ES-I3 (cell line): ENCODE results near the gene KRT73.

Experiments used
- H3K36me3 ChIP-seq: 2 replicates; pipeline ENCODE4 v1.6.1; 2013; ENCODE audit warnings: mild to moderate bottlenecking, low read length, control low read depth, moderate library complexity; ENCODE audit not compliant: insufficient read depth
- H3K4me1 ChIP-seq: 2 replicates; pipeline ENCODE4 v1.6.1; 2013; ENCODE audit warnings: mild to moderate bottlenecking, control low read depth, low read length; ENCODE audit not compliant: insufficient read depth
- H3K9ac ChIP-seq: 2 replicates; pipeline ENCODE4 v1.6.1; 2013; ENCODE audit warnings: low read depth, mild to moderate bottlenecking, low read length, moderate library complexity
- H3K9me3 ChIP-seq: 2 replicates; pipeline ENCODE4 v1.6.1; 2013; ENCODE audit warnings: mild to moderate bottlenecking, low read length, moderate library complexity; ENCODE audit not compliant: control insufficient read depth, insufficient read depth

KRT73 gene

DNA sequence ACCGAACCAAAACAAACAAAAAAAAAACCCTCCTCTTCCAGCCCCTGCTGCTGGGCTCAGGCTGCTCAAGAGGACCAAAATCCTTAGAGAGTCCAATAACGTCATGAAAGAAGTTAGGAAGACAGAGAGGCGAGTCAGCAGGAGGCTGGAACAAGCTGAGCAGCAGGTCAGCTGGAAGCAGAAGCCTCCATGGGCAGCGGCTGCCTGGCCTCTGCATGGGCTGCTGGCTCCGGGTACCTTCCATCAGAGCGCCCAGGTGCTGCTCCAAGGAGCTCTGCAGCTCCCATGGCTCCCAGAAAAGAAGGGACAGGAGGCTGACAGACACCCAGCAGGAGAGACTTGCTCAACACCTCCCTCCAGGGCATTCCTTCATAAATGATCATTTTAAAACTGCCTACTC lies 36.9 kb upstream of the KRT73 start:
- no peak overlapping the region for H3K9ac ChIP-seq
- no peaks in the 10 kb centered on the region for H3K36me3 ChIP-seq
- H3K4me1 ChIP-seq, result no peaks in the 10 kb centered on the region
- H3K9me3 ChIP-seq, result no peaks in the 10 kb centered on the region

DNA sequence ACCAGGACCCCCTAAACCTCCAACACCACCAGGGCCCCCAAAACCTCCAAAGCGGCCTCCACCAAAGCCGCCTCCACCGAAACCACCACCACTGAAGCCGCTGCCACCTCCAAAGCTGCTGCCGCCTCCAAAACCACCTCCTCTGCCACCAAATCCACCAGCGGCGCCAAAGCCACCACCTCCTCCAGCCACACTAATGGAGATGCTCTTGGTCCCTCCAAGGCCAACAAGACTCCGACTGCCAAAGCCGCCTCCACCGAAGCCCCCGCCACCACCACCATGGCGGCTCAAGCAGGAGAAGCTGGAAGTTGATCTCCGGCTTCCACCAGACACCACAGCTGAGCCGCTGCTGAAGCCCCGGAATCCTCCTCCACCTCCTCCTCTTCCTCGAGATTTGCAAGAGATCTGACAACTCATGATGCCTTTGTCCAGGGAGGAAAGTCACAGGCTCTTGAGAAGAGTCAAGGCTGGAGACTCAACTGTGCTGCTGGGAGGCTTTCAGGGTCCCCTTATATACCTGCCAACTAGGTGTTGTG lies 33.4 kb upstream of the KRT73 start, which contains the start of gene KRT2:
Gene KRT2, minus strand, starts transcription at position 486 of the 536 bp plus-strand sequence. Its CDS starts 69 bp downstream, at position 417.
- Histone ChIP-seq H3K4me1 (no peaks in the 10 kb centered on the region), H3K9me3 (no peaks in the 10 kb centered on the region), H3K36me3 (no peaks in the 10 kb centered on the region), H3K9ac (no peak within 1 kb of the TSS)

- no peaks in the 10 kb centered on the region for H3K4me1 ChIP-seq
- H3K9me3 ChIP-seq, result no peaks in the 10 kb centered on the region
- no peaks in the 10 kb centered on the region for H3K36me3 ChIP-seq
- H3K9ac ChIP-seq, result no peak overlapping the region
These were observed 32.2 kb upstream of the KRT73 start for GRCh38 chr12:52650520-52651081.

DNA sequence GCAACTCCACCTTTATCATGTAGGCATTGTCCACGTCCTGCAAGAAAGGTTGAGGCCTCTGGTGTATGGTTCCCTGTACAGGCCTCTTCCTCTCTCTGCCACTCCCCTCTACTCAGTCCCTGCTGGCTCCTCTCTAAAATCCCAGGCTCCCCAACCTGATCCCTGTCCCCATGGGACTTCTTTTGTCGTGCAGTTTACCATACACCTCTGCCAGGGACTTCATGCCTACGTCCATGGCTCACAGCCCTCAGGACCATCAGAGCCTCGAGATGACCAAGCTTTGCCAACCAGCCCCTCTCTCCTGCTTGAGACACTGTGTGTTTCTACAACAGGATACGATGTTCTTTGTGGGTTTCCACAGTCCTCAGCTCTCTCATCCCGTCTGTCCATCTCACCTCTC lies 30.7 kb upstream of the KRT73 start:
- no peak overlapping the region for H3K9ac ChIP-seq
- H3K9me3 ChIP-seq, result no peaks in the 10 kb centered on the region
- no peaks in the 10 kb centered on the region for H3K36me3 ChIP-seq
- H3K4me1 ChIP-seq, result no peaks in the 10 kb centered on the region

DNA sequence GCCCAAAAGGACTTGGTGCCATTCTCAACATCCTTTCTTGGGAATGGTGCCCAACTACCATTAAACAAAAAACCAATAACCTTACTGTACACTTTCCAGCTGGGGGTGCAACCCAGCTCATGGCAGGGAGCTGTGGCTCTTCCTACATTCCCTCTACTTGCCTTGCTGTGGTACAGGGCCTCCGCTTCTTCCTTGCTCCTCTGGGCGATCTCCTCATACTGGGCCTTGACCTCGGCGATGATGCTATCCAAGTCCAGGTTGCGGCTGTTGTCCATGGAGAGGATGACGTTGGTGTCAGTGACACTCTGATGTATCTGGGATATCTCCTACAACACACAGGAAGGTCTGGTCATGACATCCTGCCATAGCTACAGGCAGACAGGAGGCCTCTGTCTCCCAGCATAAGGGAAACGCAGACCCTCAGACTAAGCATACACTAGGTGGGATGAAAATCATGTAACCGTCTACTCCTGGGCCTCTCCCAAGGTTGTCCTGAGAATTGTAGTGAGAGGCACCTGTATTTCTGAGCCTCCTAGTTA lies 29.7 kb upstream of the KRT73 start:
- Histone ChIP-seq H3K9me3 (no peaks in the 10 kb centered on the region), H3K9ac (no peak overlapping the region), H3K4me1 (no peaks in the 10 kb centered on the region), H3K36me3 (no peaks in the 10 kb centered on the region)

DNA sequence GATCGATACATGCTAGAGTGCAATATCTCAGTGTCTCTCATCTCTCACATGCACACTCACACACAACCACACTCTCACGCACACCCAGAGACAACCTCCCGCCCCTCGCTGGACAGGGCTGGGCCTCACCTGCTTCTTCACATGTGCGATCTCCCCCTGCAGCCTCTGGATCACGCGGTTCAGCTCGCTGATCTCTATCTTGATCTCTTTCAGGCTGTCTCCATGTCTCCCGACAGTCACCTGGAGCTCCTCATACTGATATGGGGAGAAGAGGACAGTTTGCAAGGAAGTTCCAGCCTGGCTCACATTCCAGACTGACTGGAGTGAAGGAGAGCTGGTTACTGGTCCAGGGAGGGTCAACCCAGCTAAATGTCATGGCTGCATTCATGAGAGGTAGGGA lies 29.2 kb upstream of the KRT73 start:
- Histone ChIP-seq H3K9ac (no peak overlapping the region), H3K4me1 (no peaks in the 10 kb centered on the region), H3K36me3 (no peaks in the 10 kb centered on the region), H3K9me3 (no peaks in the 10 kb centered on the region)

GRCh38 chr12:52646613-52647012 lies 28.3 kb upstream of the KRT73 start:
- H3K9ac ChIP-seq, result no peak overlapping the region
- no peaks in the 10 kb centered on the region for H3K9me3 ChIP-seq
- no peaks in the 10 kb centered on the region for H3K36me3 ChIP-seq
- no peaks in the 10 kb centered on the region for H3K4me1 ChIP-seq

- Histone ChIP-seq H3K36me3 (no peaks in the 10 kb centered on the region), H3K9ac (no peak overlapping the region), H3K4me1 (no peaks in the 10 kb centered on the region), H3K9me3 (no peaks in the 10 kb centered on the region)
These were observed 27.6 kb upstream of the KRT73 start for GRCh38 chr12:52645982-52646381.

DNA sequence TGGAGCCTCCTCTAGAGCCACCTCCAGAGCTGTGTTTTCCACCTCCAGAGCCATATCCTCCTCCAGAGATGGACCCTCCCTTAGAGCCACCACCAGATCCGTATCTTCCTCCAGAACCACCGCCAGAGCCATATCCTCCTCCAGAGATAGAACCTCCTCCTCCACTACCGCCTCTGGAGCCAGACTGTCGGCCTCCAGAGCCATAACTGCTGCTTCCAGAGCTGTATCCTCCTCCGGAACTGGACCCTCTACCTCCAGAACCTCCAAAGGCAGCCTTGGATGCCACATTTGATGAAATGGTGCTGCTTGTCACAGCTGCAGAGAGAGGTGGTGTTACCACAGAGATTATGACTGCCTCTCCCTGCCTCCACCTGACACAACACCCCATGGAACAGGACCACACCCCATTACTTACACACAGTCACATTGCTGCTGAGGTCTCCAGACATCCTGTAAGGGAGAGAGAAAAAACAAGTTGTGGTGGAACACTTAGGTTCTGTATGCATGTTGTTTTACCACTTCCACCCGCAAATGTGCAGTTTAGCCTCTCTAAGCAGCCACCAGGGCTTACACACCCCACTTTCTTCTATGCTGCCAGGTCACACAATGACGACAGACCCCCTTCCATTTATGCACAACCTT lies 26.9 kb upstream of the KRT73 start:
- H3K36me3 ChIP-seq, result no peaks in the 10 kb centered on the region
- no peaks in the 10 kb centered on the region for H3K4me1 ChIP-seq
- H3K9ac ChIP-seq, result no peak overlapping the region
- H3K9me3 ChIP-seq, result no peaks in the 10 kb centered on the region

- H3K4me1 ChIP-seq, result no peaks in the 10 kb centered on the region
- no peaks in the 10 kb centered on the region for H3K36me3 ChIP-seq
- no peaks in the 10 kb centered on the region for H3K9me3 ChIP-seq
- no peak overlapping the region for H3K9ac ChIP-seq
These were observed 25.7 kb upstream of the KRT73 start for GRCh38 chr12:52644078-52644415.

DNA sequence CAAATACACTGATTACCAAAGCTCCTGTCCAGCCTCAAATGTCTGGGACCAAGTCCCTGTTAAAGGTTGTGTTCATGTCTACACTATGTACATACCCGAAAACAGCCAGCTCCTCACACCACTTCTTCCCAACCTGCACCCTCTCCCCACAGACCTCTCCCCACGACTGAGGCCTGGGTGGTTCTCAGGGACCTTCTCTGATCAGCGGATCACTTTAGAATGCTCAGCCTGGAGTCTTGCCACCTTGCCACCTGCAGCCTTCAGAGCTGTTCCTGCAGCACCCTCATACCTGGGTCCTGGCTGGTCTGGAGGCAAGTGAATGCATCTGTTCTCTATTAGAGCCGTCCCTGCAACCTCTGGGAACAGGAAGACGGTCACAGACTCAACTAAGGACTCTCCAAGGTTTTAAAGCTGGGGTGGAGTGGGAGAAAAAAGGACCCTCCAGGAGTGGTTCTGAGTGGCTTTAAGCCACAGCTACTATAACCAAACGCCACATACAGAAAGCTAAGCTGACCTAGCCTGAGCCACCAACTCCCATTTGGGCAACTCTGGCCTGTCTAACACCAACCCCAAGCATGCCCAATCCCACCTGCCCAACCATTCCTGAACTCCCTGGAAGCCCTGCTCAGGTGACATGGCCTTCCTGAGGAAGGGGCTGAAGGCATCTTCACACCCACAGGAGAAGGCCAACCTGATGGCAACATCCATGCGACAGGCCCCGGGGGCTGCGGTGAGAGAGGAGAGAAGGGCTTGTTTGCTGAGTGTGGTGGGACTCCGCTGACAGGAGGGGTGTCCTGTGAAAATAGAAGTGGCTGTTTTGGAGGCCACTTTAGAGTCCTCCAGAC lies 25.1 kb upstream of the KRT73 start:
- no peaks in the 10 kb centered on the region for H3K9me3 ChIP-seq
- H3K4me1 ChIP-seq, result no peaks in the 10 kb centered on the region
- H3K36me3 ChIP-seq, result no peaks in the 10 kb centered on the region
- no peak overlapping the region for H3K9ac ChIP-seq

DNA sequence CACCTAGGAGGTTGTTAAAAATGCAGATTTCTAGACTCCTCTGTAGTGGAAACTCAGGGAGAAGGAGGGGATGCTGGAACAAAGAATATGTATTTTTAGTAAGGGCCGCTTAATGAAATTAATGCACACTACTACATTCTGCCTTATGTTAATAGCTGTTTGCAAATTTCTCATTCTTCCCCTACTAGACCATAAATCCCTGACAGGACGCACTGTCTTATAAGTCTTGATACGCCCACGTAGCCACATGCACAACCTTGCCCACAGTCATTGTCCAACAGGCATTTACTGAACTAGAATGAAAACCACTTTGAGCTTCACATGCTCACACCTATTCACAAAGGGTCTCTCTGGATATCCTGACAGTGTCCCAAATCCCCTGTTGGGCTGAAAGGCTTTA lies 23.1 kb upstream of the KRT73 start:
- Histone ChIP-seq H3K9ac (no peak overlapping the region), H3K36me3 (no peaks in the 10 kb centered on the region), H3K4me1 (no peaks in the 10 kb centered on the region), H3K9me3 (no peaks in the 10 kb centered on the region)

DNA sequence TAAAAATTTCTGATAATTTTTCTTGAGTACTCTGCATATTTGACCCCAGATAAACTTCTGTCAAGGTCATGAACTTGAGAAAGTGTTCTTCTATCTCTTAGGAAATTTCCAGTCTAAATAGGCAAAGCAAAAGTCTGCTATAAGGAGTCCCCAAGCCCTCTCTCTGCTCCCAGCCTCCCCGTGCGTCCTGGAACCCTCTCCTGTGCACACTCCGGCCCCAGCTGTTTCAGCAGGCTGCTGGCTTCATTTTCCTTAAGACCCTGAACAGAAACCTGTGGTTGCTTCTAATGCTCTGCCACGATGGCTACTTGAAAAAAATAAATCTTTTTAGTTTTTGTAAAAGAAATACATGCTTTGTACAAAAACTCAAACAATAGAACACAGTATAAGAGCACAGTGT lies 18.9 kb upstream of the KRT73 start:
- no peaks in the 10 kb centered on the region for H3K9me3 ChIP-seq
- no peaks in the 10 kb centered on the region for H3K36me3 ChIP-seq
- H3K9ac ChIP-seq, result no peak overlapping the region
- H3K4me1 ChIP-seq, result no peaks in the 10 kb centered on the region

GRCh38 chr12:52636592-52637258 lies 18.4 kb upstream of the KRT73 start:
- Histone ChIP-seq H3K9ac (no peak overlapping the region), H3K9me3 (no peaks in the 10 kb centered on the region), H3K36me3 (no peaks in the 10 kb centered on the region), H3K4me1 (no peaks in the 10 kb centered on the region)
